IPS DF 6.9 (cell line): ENCODE measurements around the gene IGSF3.
"Not testable (repeated sequence)": the region's sequence is repeated elsewhere in the genome, so short reads cannot be mapped to it uniquely, and the experiment has no call there.

Source experiments
- DNase-seq: peaks from one replicate; pipeline ENCODE4 v3.0.0-alpha.2; 2013; ENCODE audit warnings: low read depth, low spot score
- H3K27ac ChIP-seq: one replicate; pipeline ENCODE4 v1.5.1; 2013; ENCODE audit warnings: low read length, control low read depth
- H3K27me3 ChIP-seq: 2 replicates; pipeline ENCODE4 v1.6.1; 2013; ENCODE audit warnings: mild to moderate bottlenecking, low read length; ENCODE audit not compliant: control insufficient read depth, insufficient read depth
- H3K36me3 ChIP-seq: 2 replicates; pipeline ENCODE4 v1.6.1; 2013; ENCODE audit warnings: low read length; ENCODE audit not compliant: control insufficient read depth, insufficient read depth
- H3K4me1 ChIP-seq: 2 replicates; pipeline ENCODE4 v1.6.1; 2013; ENCODE audit warnings: low read length; ENCODE audit not compliant: control insufficient read depth, insufficient read depth
- H3K4me3 ChIP-seq: 2 replicates; pipeline ENCODE4 v1.5.1; 2013; ENCODE audit warnings: mild to moderate bottlenecking, low read length
- H3K9me3 ChIP-seq: 2 replicates; pipeline ENCODE4 v1.6.1; 2013; ENCODE audit warnings: low read length, inconsistent platforms; ENCODE audit not compliant: control insufficient read depth, insufficient read depth
- WGBS: extraction: QIAGEN DNeasy Blood & Tissue Kit; methylation state at CpG from one replicate; pipeline ENCODE4 v1.1.7; 2013; ENCODE audit warnings: mixed read lengths, missing lambda C conversion rate; ENCODE audit not compliant: insufficient read length, insufficient coverage; 5-methylcytosine and 5-hydroxymethylcytosine counted together

Gene IGSF3

DNA sequence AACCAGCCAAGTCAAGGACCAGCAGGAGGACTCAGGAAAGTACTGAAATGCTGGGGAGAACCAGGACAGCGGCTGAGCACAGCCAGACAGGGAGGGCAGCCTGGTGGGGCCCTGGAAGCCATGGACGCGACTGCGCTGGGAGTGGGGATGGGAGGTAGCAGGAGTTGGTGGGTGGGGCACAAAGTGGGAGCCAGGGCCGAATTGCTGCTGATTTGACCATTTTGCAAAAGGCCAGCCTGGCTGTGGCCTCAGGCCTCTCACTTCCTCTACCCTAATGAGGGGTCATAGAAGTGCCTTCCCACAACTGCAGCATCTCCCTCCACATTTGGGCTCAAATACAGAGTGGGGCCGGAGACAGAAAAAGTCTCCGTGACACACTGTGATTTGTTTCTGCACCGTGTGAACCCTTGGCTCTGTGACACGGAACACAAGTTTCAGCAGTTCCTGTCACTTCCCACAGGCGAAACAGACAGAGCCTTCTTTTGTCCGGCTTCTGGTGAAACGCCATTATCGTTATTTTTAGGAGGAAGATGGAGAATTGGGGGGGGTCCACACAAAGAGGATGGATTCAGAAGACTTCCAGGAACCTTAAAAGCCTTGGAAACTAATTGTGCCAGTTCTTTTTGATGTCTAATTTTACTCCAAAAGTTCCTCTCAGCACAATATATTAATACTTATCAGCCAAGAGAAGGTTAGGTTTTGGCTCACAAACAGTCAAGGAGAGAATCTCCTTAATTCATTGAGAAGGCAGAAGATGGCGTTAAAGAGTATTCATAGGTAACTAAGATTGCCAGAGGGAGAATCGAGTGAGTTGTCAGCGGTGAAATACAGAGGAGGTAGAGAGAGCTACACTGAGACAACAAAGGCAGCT, 21.5 kb downstream of the IGSF3 start:
- H3K27me3 ChIP-seq, H3K4me3 ChIP-seq, DNase-seq, H3K4me1 ChIP-seq, H3K9me3 ChIP-seq, H3K36me3 ChIP-seq, H3K27ac ChIP-seq: not testable (repeated sequence)
- WGBS = no CpG with 5 or more reads among the region's 16 CpGs

DNA sequence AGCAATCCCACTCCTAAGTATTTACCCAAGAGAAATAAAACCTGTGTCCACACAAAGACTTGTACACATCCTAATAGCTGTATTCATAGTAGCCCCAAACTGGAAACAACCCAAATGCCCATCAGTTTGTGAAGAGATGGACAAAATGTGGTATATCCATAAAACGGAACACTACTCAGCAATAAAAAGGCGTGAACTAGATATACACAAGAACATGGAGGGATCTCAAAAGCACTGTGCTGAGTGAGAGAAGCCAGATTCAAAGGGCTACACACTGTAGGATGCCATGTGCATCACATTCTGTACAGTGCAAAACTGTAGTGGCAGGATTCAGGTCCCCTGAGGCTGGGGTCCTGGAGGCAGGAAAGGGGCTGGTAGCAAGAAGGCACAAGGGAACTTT, 22.5 kb downstream of the IGSF3 start:
- not testable (repeated sequence) for H3K4me3 ChIP-seq, H3K27ac ChIP-seq, H3K36me3 ChIP-seq, H3K9me3 ChIP-seq, H3K4me1 ChIP-seq, DNase-seq, H3K27me3 ChIP-seq
- no CpG with 5 or more reads among the region's 2 CpGs for WGBS

DNA sequence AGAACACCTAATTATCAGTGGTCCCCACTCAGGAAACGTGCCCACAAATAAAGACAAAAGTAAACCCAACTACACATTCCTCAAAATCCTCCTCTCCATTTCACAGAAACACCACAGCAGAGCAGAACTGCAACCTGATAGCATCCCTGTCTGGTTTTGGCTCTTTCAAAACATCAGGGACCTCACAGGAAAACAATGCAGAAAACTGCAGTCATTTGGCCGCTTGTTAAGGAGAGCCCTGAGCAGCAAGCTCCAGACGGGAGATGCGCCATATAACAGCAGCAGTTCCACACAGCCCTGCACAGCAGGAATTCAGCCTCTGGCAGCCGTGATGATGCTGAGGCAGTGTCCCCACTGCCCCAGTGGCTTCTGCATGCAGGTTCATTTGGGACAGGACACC, 23.4 kb downstream of the IGSF3 start:
- not testable (repeated sequence) for H3K36me3 ChIP-seq, H3K9me3 ChIP-seq, DNase-seq, H3K27ac ChIP-seq, H3K4me3 ChIP-seq, H3K27me3 ChIP-seq, H3K4me1 ChIP-seq
- no CpG with 5 or more reads among the region's 5 CpGs for WGBS

DNA sequence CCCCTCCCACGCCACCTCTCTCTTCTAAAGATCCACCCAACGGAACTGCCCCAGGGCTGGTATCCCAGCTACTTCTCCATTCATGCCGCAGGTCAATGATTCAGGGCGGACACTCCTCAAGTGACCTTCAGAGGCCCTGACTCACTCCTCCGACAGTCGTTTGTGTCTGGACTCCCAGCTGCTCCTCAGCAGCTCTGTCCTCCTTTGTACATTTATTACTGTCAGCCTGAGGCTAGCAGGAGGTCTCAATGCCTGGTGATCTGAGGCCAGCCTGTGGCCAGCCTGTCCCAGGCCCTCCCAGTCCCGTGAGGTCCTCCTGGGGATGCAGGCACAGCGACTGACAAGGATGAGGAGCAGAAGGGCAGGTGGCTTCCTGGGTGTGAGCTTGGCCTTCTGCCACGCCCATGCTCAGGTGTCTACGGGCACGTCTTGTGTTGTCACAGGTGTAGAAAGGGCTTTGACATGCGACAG, 24.2 kb downstream of the IGSF3 start:
- not testable (repeated sequence) for H3K9me3 ChIP-seq, H3K27ac ChIP-seq, H3K27me3 ChIP-seq, H3K4me3 ChIP-seq, DNase-seq, H3K36me3 ChIP-seq, H3K4me1 ChIP-seq
- no CpG with 5 or more reads among the region's 12 CpGs for WGBS

DNA sequence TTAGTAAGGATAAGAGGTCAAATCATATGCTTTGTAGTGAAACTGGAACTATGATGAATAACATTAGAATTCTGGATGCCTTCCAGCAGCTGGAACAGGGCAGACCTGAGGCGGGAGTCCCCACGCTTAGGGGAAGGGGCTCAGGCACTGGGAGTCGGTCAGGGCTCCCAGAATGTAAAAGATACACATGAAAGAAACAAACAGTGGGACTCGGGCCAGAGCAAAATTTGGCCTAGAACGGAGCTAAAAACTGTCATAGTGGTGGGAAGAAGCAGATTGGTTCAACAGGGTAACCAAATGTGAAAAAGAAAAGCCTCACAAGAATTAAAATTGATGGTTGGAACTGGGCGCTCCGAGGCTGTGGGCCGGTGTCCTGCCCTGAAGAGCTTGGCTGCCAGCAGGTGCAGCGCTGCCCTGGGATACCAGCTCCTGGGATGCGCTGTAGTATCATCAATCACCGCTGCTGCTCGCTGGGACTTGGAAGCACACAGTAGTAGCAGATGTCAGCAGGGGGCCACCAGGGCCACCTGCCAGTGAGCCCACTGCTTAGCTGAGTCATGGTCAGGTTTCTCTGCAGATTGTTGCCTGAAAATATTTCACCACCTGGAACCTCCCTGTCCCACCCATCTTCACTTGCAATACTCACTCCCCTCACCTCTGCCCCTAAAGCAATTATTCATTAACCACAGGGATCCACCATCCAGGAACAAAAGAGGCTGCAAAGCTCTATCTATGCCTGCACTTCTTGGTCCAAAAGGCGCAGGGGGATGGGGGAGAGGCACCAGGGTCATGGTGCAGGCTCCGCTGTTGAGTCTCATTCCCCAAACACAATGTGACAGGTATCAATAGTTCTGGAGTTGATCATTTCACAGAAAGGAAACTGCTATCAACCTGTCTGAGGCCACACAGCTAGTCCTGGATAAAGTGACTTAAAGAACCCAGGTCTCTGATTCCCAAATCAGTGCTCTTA, 24.9 kb downstream of the IGSF3 start:
- not testable (repeated sequence) for H3K27me3 ChIP-seq, DNase-seq, H3K27ac ChIP-seq, H3K9me3 ChIP-seq, H3K4me1 ChIP-seq, H3K36me3 ChIP-seq, H3K4me3 ChIP-seq
- WGBS = no CpG with 5 or more reads among the region's 14 CpGs

DNA sequence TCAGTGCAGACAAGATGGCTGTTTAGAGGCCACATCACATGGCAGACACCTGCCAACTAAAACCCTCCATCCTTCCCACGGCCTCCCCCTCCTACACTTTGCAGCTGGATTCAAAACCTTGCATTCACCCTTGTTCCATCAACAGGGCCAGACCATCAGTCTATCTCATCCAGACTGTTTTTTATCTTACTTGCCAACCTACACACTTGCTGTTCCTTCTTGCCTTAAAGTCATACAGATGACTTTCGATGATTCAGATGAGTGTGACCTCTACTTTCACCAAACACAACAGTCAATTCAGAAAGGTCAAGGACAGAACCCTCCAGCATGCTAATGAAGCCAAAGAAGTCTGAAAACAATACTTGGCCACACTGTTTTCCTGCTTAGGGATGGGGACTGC, 29.9 kb downstream of the IGSF3 start:
- H3K4me1 ChIP-seq, DNase-seq, H3K4me3 ChIP-seq, H3K27ac ChIP-seq, H3K27me3 ChIP-seq, H3K9me3 ChIP-seq, H3K36me3 ChIP-seq: not testable (repeated sequence)
- no CpG with 5 or more reads among the region's 2 CpGs for WGBS

DNA sequence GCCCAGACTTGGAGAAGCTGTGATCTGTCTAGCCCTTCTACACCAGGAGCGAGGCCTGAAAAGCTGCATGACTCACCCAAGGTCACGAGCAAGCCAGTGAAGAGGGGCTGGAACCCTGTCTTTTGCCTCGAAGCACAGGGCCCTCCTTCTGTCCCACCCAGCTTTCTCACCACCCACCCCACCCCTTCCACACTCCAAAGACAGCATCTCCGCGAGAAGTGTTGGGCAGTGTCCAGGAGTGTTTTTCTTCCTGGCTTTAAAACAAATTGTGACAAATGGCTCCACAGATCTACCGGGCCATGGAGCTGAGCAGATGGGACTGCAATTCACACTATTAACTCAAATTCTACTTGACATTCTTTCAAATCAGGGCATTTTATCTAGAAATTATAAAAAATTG, 30.9 kb downstream of the IGSF3 start:
- not testable (repeated sequence) for H3K9me3 ChIP-seq, H3K36me3 ChIP-seq, H3K4me1 ChIP-seq, H3K4me3 ChIP-seq, H3K27ac ChIP-seq, DNase-seq, H3K27me3 ChIP-seq
- no CpG with 5 or more reads among the region's 6 CpGs for WGBS

DNA sequence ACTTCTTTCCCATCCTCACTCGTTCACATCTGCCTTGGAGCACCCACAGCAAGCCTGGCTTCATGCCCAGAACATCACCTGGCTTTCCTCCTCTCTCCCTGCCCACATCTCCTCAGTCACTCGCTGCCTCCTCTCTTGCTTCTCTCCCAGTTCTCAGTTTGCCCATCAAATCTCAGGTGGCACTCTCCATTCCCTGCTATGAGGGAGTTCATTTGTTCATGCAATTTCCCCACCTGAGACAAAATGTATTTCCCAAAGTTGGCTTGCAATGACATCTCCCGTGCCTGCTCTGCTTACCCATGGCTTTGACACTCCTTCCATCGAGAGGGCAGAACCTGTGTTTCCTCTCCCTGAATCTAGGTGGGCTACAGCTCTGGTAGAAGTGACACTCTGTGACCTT, 33.1 kb downstream of the IGSF3 start:
- not testable (repeated sequence) for H3K4me1 ChIP-seq, H3K9me3 ChIP-seq, H3K4me3 ChIP-seq, DNase-seq, H3K27me3 ChIP-seq, H3K36me3 ChIP-seq, H3K27ac ChIP-seq
- WGBS = no CpG with 5 or more reads among the region's 4 CpGs

DNA sequence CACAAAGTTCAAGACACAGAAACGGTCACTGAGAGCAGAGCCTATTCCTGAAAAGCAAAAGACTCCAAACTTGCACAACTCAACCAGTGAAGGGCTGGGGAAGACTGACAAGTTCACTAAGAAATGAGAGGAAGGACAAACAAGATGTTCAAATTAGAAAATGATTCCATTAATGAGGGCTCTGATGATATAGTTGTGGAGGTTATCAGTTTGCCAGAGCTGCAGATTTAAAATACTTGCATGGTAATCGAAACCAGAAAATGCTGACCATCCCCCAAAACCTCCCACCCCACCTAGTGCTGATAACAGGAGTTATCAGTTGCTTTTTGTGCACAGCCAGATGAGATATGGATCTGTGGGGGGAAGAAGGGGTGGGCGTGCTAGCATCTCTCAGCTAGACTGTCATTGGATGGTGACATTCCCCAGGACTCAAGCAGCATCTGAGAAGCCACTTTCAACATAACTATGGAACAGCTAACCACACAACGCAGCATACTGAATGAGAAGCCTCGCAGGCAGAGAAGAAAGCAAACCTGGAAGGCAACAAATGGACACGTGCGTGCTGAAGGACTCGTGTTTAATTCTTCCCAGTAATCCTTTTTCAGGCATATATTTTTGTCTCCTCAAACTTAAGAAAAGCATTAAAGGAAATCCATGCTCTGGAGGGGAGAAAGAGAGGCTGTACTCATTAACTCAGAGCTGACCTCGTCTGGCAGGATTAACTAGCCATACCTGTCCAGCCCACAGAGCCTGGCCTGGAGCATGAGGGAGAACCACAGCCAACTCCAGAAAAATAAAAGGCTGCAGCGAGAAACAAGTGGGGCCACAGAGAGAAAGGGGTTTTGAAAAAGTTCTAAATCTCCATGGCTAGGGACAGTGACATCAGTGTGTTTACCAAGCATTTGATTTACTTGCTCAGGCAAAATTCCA, 35.3 kb downstream of the IGSF3 start:
- H3K9me3 ChIP-seq, H3K27ac ChIP-seq, H3K4me1 ChIP-seq, DNase-seq, H3K4me3 ChIP-seq, H3K36me3 ChIP-seq, H3K27me3 ChIP-seq: not testable (repeated sequence)
- no CpG with 5 or more reads among the region's 10 CpGs for WGBS

DNA sequence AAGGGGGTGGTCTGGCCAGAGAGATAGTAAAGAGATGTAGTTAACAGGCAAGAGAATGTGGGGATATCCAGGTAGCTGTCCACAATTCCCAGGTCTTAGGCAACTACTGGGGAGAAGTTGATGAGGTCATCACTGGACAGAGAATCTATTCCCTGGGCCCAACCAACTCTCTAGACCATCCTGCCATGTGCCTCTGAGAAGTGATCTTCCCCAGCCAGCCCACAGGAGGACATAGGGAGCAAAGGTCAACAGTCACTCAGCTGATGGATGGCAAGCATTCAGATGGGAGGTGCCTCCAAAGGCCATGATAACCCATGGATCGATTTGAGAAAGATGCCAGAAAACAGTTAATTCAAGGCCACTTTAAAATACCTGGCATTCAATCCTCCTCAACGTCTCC, 36.0 kb downstream of the IGSF3 start:
- not testable (repeated sequence) for H3K27me3 ChIP-seq, H3K27ac ChIP-seq, H3K9me3 ChIP-seq, H3K4me1 ChIP-seq, DNase-seq, H3K36me3 ChIP-seq, H3K4me3 ChIP-seq
- WGBS = no CpG with 5 or more reads among the region's 2 CpGs
